SK-N-MC (cell line): ENCODE data around the gene MBTPS1.

ENCODE experiments used
- EZH2 ChIP-seq: fragments of 200-600 bp; sonication (generic); IDR thresholded peaks from one replicate; pipeline ENCODE4 v1.6.1; 2017; ENCODE audit warnings: antibody characterized with exemption
- POLR2AphosphoS5 ChIP-seq: IDR thresholded peaks from 2 replicates; pipeline ENCODE4 v1.6.1; 2012; ENCODE audit warnings: mild to moderate bottlenecking, low read depth, low read length, borderline replicate concordance

DNA sequence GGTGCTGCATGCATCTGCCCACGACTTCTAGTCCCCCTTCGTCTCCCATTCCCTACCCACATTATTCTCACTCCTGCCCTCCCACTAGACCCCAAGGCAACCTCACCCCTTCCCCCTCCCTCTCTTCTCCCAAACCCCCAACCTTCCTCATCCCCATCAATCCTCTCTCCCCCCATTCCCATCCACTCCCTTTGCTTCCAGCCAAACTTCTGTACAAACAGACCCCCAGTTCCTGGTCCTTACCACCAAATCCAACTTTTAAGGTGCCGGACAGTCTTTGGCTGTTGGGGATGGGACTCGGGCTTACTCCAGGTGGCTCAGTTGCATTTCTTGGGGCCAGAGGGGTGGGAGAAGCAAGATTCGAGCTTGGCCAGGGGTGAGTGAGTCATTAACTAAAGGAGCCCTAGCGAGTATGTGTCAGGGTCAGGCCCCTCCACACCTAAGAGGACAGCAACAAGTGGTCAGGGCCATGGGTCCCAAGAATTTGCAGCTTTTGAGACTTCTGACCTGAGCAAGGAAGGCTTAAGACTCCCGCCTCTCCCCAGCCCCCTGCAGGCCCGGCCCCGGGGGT lies 74.3 kb downstream of the MBTPS1 start, which contains the start of gene SLC38A8:
- TF ChIP-seq EZH2 (no peak), POLR2AphosphoS5 (no peak)
